Transverse colon (tissue), 4 donors: ENCODE data around the gene SCN9A. TPM values are rescaled to one million over a fixed set of nuclear protein-coding genes. Genes with fewer than 3 reads are reported as not detected.

Source experiments
- DNase-seq: peaks from one replicate; pipeline ENCODE4 v3.0.0-alpha.2; 2019
- H3K27ac ChIP-seq, 4 donors: fragments of 200-600 bp; sonication (generic); 2 replicates each; pipeline ENCODE4 v1.5.1; 2016 to 2018; ENCODE audit warnings: inconsistent platforms in 4 of 4
- H3K27me3 ChIP-seq: fragments of 200-600 bp; sonication (generic); 2 replicates; pipeline ENCODE4 v1.5.1; 2017; ENCODE audit warnings: inconsistent platforms
- H3K36me3 ChIP-seq, 4 donors: fragments of 200-600 bp; sonication (generic); 2 replicates each; pipeline ENCODE4 v1.5.1; 2017 to 2019; ENCODE audit warnings: inconsistent platforms in 4 of 4
- H3K4me1 ChIP-seq, 4 donors: fragments of 200-600 bp; sonication (generic); 2 replicates each; pipeline ENCODE4 v1.5.1; 2017 to 2020; ENCODE audit warnings: inconsistent platforms in 4 of 4
- H3K4me3 ChIP-seq, 4 donors: fragments of 200-600 bp; sonication (generic); 1 replicate in 1 of 4; 2 replicates in 3 of 4; pipeline versions ENCODE4 v1.5.1 to v1.6.1; 2017 to 2019; ENCODE audit warnings: inconsistent platforms in 4 of 4
- H3K9me3 ChIP-seq, 2 donors: fragments of 200-600 bp; sonication (generic); 2 replicates each; pipeline ENCODE4 v1.5.1; 2017 to 2019; ENCODE audit warnings: inconsistent platforms in 2 of 2
- CTCF ChIP-seq, 5 experiments: fragments of 200-600 bp in 3 of 5; fragments of 450-650 bp in 2 of 5; sonication (generic) in 3 of 5; IDR thresholded peaks; 1 replicate in 2 of 5; 2 replicates in 3 of 5; pipeline ENCODE4 v1.5.1; 2016 to 2017; ENCODE audit warnings: antibody characterized with exemption in 5 of 5, inconsistent platforms in 3 of 5, mild to moderate bottlenecking in 2 of 5, moderate library complexity in 1 of 5
- EP300 ChIP-seq: sonication (generic); formaldehyde crosslinking; IDR thresholded peaks from one replicate; pipeline ENCODE4 v1.6.1; 2017; ENCODE audit warnings: antibody characterized with exemption, low read depth
- POLR2A ChIP-seq: fragments of 450-650 bp; IDR thresholded peaks from one replicate; pipeline ENCODE4 v1.6.1; 2016; ENCODE audit warnings: antibody characterized with exemption, mild to moderate bottlenecking, moderate library complexity
- POLR2AphosphoS5 ChIP-seq, 3 donors: sonication (generic); formaldehyde crosslinking; IDR thresholded peaks; one replicate each; pipeline ENCODE4 v1.6.1; 2016; ENCODE audit warnings: antibody characterized with exemption in 3 of 3
- WGBS, 2 donors: methylation state at CpG; one replicate each; pipeline ENCODE4 v1.1.5; 2018; ENCODE audit warnings: low coverage in 1 of 2; 5-methylcytosine and 5-hydroxymethylcytosine counted together
- in situ Hi-C, 4 donors: fragments of 200-750 bp; cut with MboI; loops; one replicate each; pipeline versions ENCODE4 v1.15.0 to v1.15.1; 2017; ENCODE audit warnings: low sequenced_read_pairs in 3 of 4, low pct_ligation_motif_present in 1 of 4, low pct_unique_long_range_greater_than_20kb in 1 of 4
- intact Hi-C: fragments of 100-400 bp; cut with DNase I; formaldehyde crosslinking; loops from one replicate; pipeline ENCODE4 v1.15.1; 2023; ENCODE audit warnings: low total_unique reads
- total RNA-seq, 4 donors: library from RNA; depleted of rRNA; stranded (reverse); fragments of >200 nt; gene quantifications; one replicate each; pipeline ENCODE4 v1.1.0, GENCODE V29; 2016

SCN9A gene
- total RNA-seq, 4 donors from 2014 or later: 13.1 to 35.8 (median 24.5) TPM

- WGBS, 2 donors: 85 to 90% methylated on average over 2 of the region's 2 CpGs
Observed at GRCh38 chr2:166193407-166193806, 182.3 kb downstream of the SCN9A start.

GRCh38 chr2:166188084-166188483 is 187.7 kb downstream of the SCN9A start:
- Histone ChIP-seq H3K4me1 (no peaks in the 10 kb centered on the region), H3K9me3 (no peaks in the 10 kb centered on the region), H3K27ac (no peak overlapping the region), H3K36me3 (no peaks in the 10 kb centered on the region), H3K4me3 (no peak overlapping the region), H3K27me3 (no peaks in the 10 kb centered on the region)
- TF ChIP-seq EP300: no peak
- no peak for TF ChIP-seq POLR2A
- TF ChIP-seq POLR2AphosphoS5 (IDR thresholded peaks at IDR 0.05): no peak
- no peak for TF ChIP-seq CTCF (IDR thresholded peaks at IDR 0.05)
- 50 to 55% methylated on average over 1 to 3 of the region's 3 CpGs for WGBS, 2 donors
- no peak for DNase-seq
- in situ Hi-C loops: no loop called here
- intact Hi-C loops: no loop called here

More at GRCh38 chr2:166193407-166193806, 182.3 kb downstream of the SCN9A start:
- Histone ChIP-seq H3K9me3 (no peaks in the 10 kb centered on the region), H3K4me1 (no peaks in the 10 kb centered on the region), H3K4me3 (no peak overlapping the region), H3K27ac (no peak overlapping the region), H3K27me3 (no peaks in the 10 kb centered on the region), H3K36me3 (no peaks in the 10 kb centered on the region)
- intact Hi-C loops: no loop called here
- in situ Hi-C loops: no loop called here
- no peak for DNase-seq
- TF ChIP-seq EP300 (no peak), POLR2AphosphoS5 (IDR thresholded peaks at IDR 0.05) (no peak), POLR2A (no peak), CTCF (IDR thresholded peaks at IDR 0.05) (no peak)

GRCh38 chr2:166184789-166185188 is 191.0 kb downstream of the SCN9A start:
- Histone ChIP-seq H3K4me3 (no peak overlapping the region), H3K9me3 (no peaks in the 10 kb centered on the region), H3K36me3 (no peaks in the 10 kb centered on the region), H3K27me3 (no peaks in the 10 kb centered on the region), H3K4me1 (no peaks in the 10 kb centered on the region), H3K27ac (no peak overlapping the region)
- in situ Hi-C loops (no loop called here), intact Hi-C loops (no loop called here)
- no peak for DNase-seq
- WGBS, 2 donors: 58 to 90% methylated on average over 3 of the region's 3 CpGs
- TF ChIP-seq EP300: no peak
- no peak for TF ChIP-seq POLR2A
- TF ChIP-seq POLR2AphosphoS5 (IDR thresholded peaks at IDR 0.05): no peak
- no peak for TF ChIP-seq CTCF (IDR thresholded peaks at IDR 0.05)

DNA sequence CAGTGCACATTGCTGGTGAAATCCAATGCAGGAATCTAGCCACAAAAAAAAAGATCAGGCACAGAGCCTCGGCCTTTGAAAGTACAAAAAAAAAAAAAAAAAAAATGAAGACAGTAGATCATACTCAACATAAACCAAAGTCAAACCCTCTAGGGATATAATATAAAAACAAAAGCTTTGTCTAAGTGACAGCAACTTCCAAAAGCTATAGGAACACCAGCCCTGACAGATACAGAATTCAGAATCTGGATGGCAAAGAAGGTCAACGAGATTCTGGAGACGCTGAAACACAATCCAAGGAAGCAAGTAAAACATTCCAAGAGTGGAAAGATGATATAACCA is 194.0 kb downstream of the SCN9A start:
- no peak for TF ChIP-seq EP300
- no peak for TF ChIP-seq POLR2AphosphoS5 (IDR thresholded peaks at IDR 0.05)
- TF ChIP-seq CTCF (IDR thresholded peaks at IDR 0.05): no peak
- no peak for TF ChIP-seq POLR2A
- Histone ChIP-seq H3K27ac (no peak overlapping the region), H3K27me3 (no peaks in the 10 kb centered on the region), H3K36me3 (no peaks in the 10 kb centered on the region), H3K4me1 (no peaks in the 10 kb centered on the region), H3K9me3 (no peaks in the 10 kb centered on the region), H3K4me3 (no peak overlapping the region)
- intact Hi-C loops (no loop called here), in situ Hi-C loops (no loop called here)
- WGBS, 2 donors: 17 to 23% methylated on average over 3 of the region's 3 CpGs
- no peak for DNase-seq
